ENCODE data around the gene SLC22A25.
"Not testable (repeated sequence)": the region's sequence is repeated elsewhere in the genome, so short reads cannot be mapped to it uniquely, and the experiment has no call there.

SLC22A25 gene

GRCh38 chr11:63243533-63243932 is at the start of gene SLC22A25:
Gene SLC22A25 (minus strand): TSS chr11:63243599. CDS start chr11:63229652, 13,947 bp downstream.
- DNase-seq, result no peak

DNA sequence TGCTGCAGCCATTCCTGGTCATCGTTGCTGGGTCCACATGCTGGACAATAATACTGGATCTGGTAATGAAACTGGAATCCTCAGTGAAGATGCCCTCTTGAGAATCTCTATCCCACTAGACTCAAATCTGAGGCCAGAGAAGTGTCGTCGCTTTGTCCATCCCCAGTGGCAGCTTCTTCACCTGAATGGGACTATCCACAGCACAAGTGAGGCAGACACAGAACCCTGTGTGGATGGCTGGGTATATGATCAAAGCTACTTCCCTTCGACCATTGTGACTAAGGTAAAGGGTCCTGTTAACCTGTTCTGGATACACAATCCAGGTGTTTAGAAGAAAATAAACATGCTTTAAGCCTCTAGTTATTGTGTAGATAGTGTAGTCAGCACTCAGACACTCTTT is 46.9 kb upstream of the SLC22A25 start:
- no peak for DNase-seq

DNA sequence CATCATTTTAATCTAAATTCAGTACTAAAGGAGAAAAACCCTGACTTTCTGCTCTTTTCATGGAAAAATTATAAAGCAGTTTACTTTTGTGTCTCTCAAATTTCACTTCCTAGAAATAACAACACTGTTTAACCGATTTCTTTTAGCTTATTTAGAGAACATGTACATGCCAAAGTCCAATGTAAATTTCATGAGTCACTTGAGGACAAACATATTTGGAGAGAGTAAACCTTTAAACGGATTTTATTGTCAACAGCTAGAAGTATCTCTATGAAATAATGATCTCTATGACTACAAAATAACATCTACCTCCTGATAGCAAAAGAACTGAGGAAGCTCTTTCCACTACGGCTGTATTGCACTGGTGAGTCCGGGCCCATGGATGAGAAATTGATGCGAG is 46.3 kb upstream of the SLC22A25 start:
- DNase-seq, result no peak

DNA sequence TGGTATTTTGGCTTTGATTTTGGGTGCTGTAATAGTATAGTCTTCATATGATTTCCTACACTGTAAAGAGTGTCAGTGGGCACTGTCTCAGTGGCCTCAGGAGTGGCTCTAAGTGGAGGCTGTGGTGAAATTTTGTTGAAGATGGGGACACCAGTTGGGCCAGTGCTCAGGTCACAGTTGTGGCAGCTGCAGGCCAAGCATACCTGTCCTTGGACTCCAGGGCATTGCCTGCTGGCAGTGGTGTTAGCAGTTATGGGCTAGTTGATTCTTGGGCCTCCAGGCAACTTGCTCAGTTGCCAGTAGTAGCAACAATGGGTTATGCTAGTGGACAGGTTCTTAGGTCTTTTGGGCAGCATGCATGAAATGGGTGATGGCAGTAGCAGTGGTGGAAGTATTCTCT is 39.2 kb upstream of the SLC22A25 start:
- DNase-seq, result no peak

- DNase-seq, result no peak
Observed at GRCh38 chr11:63280920-63281319, 37.5 kb upstream of the SLC22A25 start.

DNA sequence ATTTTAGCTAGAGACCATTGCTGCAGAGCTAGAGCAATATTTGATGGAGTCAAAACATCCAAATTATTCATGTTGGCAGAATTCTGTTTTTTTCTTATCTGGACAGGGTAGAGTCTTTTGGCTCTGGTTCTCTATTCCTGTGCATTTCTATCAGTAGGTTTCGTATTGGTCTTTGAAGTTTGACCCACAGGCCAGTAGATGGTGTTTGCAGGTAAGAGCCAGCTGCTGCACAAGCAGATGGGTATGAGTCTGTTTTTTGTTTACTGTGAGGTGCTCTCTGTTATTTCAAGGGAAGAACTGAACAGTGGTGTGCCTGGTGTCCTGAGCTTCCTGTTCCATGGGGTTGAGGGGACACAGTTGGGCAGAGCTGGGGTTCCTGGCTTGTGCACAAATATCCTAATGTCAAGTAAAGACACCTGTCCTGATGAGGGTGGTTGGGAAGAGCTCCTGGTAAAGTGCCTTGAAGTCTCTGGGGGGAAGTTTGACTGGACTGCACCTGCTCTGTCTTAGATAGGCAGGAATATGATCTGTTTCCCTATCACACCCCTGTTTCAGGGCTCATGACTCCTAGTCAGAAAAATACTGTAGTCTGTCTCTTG is 34.0 kb upstream of the SLC22A25 start:
- DNase-seq, result no peak

- DNase-seq, result no peak
Observed at GRCh38 chr11:63274776-63275175, 31.4 kb upstream of the SLC22A25 start.

GRCh38 chr11:63273685-63274084 is 30.3 kb upstream of the SLC22A25 start:
- DNase-seq, result no peak

- no peak for DNase-seq
Observed at GRCh38 chr11:63262547-63262946, 19.1 kb upstream of the SLC22A25 start.

GRCh38 chr11:63251312-63251711 is 7.9 kb upstream of the SLC22A25 start:
- no peak for DNase-seq

DNA sequence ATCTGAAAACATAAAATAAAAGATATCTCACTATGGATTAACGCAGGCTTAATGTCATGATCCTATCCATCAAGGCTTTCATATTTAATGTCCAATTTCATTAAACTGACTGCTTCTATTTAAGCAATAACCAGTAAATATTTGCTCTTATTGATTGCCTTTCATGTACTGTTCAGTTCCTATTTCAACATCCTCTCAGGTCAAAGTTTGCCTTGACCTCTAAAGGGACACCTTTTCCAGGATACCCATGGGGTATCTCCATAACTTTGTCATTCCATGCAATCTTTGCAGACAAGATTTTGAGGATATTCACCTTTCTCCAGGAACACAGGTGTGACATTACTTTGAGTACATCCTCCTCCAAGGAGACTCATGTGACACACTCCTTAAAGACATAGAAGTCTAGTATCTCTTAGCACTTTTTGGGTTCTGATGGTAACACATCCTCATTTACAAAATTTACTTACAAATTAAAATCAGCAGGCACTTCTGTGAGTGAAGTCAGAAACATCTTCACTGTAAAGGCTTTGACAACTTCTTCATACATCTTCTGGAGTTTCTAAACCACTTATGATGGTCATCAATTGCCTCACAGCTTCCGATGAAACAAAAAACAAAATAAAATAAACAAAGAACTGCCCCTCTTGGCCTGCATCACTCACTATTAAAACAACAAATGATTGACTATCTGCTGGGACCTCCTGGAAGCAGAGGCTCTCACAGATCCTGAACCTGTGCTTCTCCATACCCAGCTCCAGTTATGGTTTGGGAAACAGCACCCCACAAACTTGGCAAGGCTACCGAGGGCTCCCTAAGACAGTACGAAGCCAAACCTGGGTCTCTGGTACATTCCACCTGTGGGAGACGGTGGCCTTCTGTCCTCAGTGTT is 7.0 kb upstream of the SLC22A25 start:
- DNase-seq, result no peak

DNA sequence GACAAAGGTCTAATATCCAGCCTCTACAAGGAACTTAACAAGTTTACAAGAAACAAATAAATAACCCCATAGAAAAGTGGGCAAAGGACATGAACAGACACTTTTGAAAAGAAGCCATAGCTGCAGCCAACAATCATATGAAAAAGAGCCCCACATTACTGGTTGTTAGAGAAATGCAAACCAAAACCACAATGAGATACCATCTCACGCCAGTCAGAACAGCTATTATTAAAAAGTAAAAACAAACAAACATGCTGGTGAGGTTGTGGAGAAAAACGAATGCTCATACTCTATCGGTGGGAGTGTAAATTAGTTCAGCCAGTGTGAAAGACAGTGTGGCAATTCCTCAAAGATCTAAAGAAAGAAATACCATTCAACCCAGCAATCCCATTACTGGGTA is 5.6 kb upstream of the SLC22A25 start:
- DNase-seq, result no peak

- not testable (repeated sequence) for DNase-seq
Observed at GRCh38 chr11:63247237-63248002, 4.0 kb upstream of the SLC22A25 start.

DNA sequence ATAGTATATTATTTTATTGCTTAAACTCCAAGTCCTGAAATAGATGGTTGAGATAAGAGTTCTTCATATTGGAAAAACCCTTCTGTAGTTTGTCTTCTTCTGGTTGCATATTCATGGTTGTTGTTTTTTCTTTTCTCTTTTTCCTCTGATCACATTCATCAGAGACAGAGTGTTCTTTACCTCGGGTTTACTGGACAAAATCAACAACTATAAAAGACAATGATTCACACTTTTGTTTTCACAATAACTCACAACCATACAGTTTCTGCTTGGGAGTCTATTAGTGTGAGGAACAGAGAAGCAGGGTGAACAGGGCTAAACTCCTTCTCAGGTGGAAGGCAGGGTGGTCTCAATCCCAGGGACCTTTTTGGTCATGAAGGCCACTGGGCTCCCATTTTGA is 2.6 kb upstream of the SLC22A25 start:
- no peak for DNase-seq

DNA sequence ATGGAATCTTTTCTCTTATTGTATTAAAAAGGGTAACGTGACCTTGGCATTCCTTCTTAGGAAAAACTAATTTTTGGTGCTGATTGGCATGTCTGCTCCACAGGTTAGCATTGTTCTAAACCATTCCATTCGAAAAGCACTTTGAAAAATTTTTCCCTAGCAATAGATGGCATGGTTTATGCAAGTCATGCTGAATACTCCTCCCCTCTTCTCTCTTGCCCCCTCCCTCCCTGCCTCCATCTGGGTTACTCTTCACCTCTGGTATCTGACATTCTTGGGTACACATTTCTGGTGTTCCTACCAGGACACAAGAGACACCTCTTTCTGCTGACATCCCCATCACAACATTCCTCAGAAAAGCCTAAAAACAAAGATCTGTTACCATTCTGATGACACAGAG is 1.5 kb upstream of the SLC22A25 start:
- DNase-seq, result no peak

DNA sequence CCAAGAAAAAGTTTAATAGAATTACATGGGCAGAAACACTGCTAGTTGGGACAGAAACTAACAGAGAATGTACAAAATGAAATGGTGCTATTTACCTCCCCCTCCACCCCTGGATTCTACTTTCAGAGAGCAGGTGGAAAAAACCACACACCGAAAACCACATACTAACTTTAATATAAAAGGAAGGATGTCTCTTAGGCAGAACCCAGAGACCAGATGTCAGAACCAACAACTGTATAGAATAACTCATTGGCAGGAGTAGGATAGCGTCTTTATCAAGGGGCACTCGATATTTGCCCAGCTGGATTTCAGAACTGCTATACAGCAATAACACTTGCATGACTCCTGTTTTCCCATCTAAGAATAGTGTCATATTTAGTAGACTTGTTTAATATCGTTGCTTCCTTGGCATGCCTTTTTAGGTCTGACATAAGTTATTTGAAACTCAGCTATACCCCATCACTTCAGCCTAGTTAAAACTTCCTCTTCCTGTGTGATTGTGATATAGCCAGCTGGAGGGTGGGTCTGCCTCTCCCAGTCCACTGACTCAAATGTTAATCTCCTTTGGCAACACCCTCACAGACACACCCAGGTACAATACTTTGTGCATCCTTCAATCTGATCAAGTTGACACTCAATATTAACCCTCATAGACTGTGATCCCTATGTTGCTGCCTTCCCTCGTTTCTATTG is 1.2 kb downstream of the SLC22A25 start:
- no peak for DNase-seq

DNA sequence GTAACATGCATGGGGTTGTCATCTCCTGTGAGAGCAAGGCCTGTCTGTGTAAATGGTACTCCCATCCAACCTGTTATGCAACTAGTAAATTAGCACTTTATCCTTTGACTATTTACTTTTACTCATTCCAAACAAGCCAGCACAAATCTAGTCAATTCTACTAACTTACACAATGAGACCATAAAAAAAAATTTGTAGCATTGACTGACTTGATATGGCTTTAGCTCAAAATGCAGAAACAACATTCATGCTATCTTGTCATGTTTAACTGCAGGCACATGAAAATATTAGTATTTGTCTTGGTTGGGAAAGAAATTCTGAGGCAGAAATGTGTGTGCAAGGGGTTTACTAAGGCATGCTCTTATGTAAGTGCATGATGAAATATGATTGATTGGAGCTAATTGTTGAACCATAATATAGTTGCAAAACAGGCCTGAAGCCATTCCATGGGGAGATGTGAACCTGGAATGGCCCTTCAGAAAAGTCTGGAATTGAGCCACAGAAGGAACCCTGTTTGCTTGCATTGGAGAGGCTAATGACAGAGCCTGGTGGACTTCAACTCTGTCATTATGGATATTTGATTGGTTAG is 2.5 kb downstream of the SLC22A25 start:
- DNase-seq, result no peak

DNA sequence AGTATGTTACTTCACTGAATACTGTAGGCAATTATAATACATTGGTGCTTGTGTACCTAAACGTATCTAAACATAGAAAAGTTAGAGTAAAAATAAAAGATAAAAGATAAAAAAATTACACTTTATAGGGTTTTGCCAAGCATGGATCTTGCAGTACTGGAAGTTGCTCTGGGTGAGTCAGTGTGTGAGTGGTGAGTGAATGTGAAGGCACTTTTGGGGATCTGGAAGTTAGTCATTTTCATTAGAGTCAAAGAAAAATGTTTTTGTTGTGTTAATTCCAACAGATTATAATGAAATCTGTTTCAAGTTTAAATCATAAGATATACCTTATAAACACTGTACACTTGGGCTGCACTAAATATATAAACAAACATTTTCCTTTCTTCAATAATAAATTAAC is 3.3 kb downstream of the SLC22A25 start:
- no peak for DNase-seq

GRCh38 chr11:63239254-63239653 is 4.1 kb downstream of the SLC22A25 start:
- DNase-seq, result no peak

GRCh38 chr11:63237413-63237812 is 6.0 kb downstream of the SLC22A25 start:
- DNase-seq, result no peak

GRCh38 chr11:63235471-63236461 is 7.6 kb downstream of the SLC22A25 start:
- not testable (repeated sequence) for DNase-seq
